Liver (tissue), 9 donors: Measurements from ENCODE around the gene ARHGEF10L. TPM values are rescaled to one million over a fixed set of nuclear protein-coding genes. Genes with fewer than 3 reads are reported as not detected.

ENCODE experiments used
- DNase-seq: peaks from one replicate; pipeline ENCODE4 v3.0.0-alpha.2; 2017; ENCODE audit warnings: low spot score
- H3K27ac ChIP-seq, 2 donors: one replicate each; pipeline ENCODE4 v1.7.0; 2013; ENCODE audit warnings: inconsistent platforms in 2 of 2, low read length in 2 of 2, control low read depth in 1 of 2, low read depth in 1 of 2, mild to moderate bottlenecking in 1 of 2
- H3K27me3 ChIP-seq, 4 donors: one replicate each; pipeline versions ENCODE4 v1.6.1 to v1.7.0; 2013; ENCODE audit warnings: low read length in 3 of 4, inconsistent platforms in 1 of 4, mild to moderate bottlenecking in 1 of 4, moderate library complexity in 1 of 4; ENCODE audit not compliant: control insufficient read depth in 4 of 4, insufficient read depth in 4 of 4
- H3K36me3 ChIP-seq, 4 donors: one replicate each; pipeline versions ENCODE4 v1.6.1 to v1.7.0; 2013; ENCODE audit warnings: low read length in 3 of 4, mild to moderate bottlenecking in 3 of 4, low read depth in 1 of 4, moderate library complexity in 1 of 4; ENCODE audit not compliant: control insufficient read depth in 4 of 4, insufficient read depth in 3 of 4
- H3K4me1 ChIP-seq, 4 donors: one replicate each; pipeline versions ENCODE4 v1.6.1 to v1.7.0; 2013; ENCODE audit warnings: low read length in 3 of 4, mild to moderate bottlenecking in 3 of 4, moderate library complexity in 1 of 4; ENCODE audit not compliant: control insufficient read depth in 4 of 4, insufficient read depth in 4 of 4
- H3K4me3 ChIP-seq, 3 donors: one replicate each; pipeline versions ENCODE4 v1.6.1 to v1.7.0; 2013; ENCODE audit warnings: low read length in 3 of 3, control low read depth in 1 of 3, low read depth in 1 of 3, mild to moderate bottlenecking in 1 of 3
- H3K9ac ChIP-seq, 2 donors: one replicate each; pipeline ENCODE4 v1.7.0; 2013; ENCODE audit warnings: low read length in 2 of 2, mild to moderate bottlenecking in 2 of 2, moderate library complexity in 2 of 2, control low read depth in 1 of 2, low read depth in 1 of 2
- H3K9me3 ChIP-seq, 4 donors: one replicate each; pipeline versions ENCODE4 v1.6.1 to v1.7.0; 2013; ENCODE audit warnings: low read length in 3 of 4; ENCODE audit not compliant: control insufficient read depth in 4 of 4
- EGR1 ChIP-seq, 2 donors: IDR thresholded peaks; 2 replicates each; pipeline ENCODE4 v1.6.1; 2016 to 2018; ENCODE audit warnings: antibody characterized with exemption in 2 of 2, low read depth in 2 of 2
- FOXA1 ChIP-seq: IDR thresholded peaks from 2 replicates; pipeline ENCODE4 v1.6.1; 2016; ENCODE audit warnings: antibody characterized with exemption
- FOXA2 ChIP-seq: IDR thresholded peaks from 2 replicates; pipeline ENCODE4 v1.6.1; 2016; ENCODE audit warnings: antibody characterized with exemption
- GABPA ChIP-seq, 2 donors: IDR thresholded peaks in 1 of 2; conservative IDR thresholded peaks in 1 of 2; 2 replicates each; pipeline ENCODE4 v1.6.1; 2016; ENCODE audit warnings: antibody characterized with exemption in 2 of 2, mild to moderate bottlenecking in 1 of 2, moderate library complexity in 1 of 2
- HNF4A ChIP-seq, 2 donors: conservative IDR thresholded peaks; 2 replicates each; pipeline ENCODE4 v1.6.1; 2016; ENCODE audit warnings: antibody characterized with exemption in 2 of 2, mild to moderate bottlenecking in 2 of 2
- HNF4G ChIP-seq: IDR thresholded peaks from 2 replicates; pipeline ENCODE4 v1.6.1; 2016; ENCODE audit warnings: antibody characterized with exemption
- JUND ChIP-seq, 2 donors: IDR thresholded peaks; 2 replicates each; pipeline ENCODE4 v1.6.1; 2016; ENCODE audit warnings: antibody characterized with exemption in 2 of 2
- NR2F2 ChIP-seq: IDR thresholded peaks from 2 replicates; pipeline ENCODE4 v1.6.1; 2016; ENCODE audit warnings: antibody characterized with exemption
- RAD21 ChIP-seq, 2 donors: IDR thresholded peaks; 2 replicates each; pipeline ENCODE4 v1.6.1; 2016; ENCODE audit warnings: antibody characterized with exemption in 2 of 2, mild to moderate bottlenecking in 2 of 2
- RXRA ChIP-seq, 2 donors: IDR thresholded peaks; 2 replicates each; pipeline ENCODE4 v1.6.1; 2017 to 2018; ENCODE audit warnings: antibody characterized with exemption in 2 of 2, mild to moderate bottlenecking in 1 of 2
- SP1 ChIP-seq: IDR thresholded peaks from 2 replicates; pipeline ENCODE4 v1.6.1; 2018; ENCODE audit warnings: antibody characterized with exemption, mild to moderate bottlenecking
- TAF1 ChIP-seq: conservative IDR thresholded peaks from 2 replicates; pipeline ENCODE4 v1.6.1; 2016; ENCODE audit warnings: antibody characterized with exemption, mild to moderate bottlenecking
- YY1 ChIP-seq: IDR thresholded peaks from 2 replicates; pipeline ENCODE4 v1.6.1; 2016; ENCODE audit warnings: antibody characterized with exemption, mild to moderate bottlenecking
- WGBS: extraction: QIAGEN DNeasy Blood & Tissue Kit; methylation state at CpG from one replicate; pipeline ENCODE4 v1.1.7; 2013; 5-methylcytosine and 5-hydroxymethylcytosine counted together
- polyA plus RNA-seq, 2 donors: library from polyadenylated mRNA; stranded (reverse) in 1 of 2; unstranded in 1 of 2; fragments of 200-250 nt in 1 of 2; fragments of >200 nt in 1 of 2; fragmentation: Nextera tagmentation in 1 of 2; extraction: Ambion mirVana in 1 of 2; gene quantifications; one replicate each; pipeline versions ENCODE4 v1.2.1 to v1.2.3, GENCODE V29; 2013 to 2015
- total RNA-seq, 2 donors: library from RNA; depleted of rRNA; stranded (reverse); fragments of >200 nt; gene quantifications; one replicate each; pipeline ENCODE4 v1.2.3, GENCODE V29; 2014
- TF ChIP-seq, protein P1 (sequence below): fragments of 150-350 bp; IDR thresholded peaks from 2 replicates; pipeline ENCODE4 v1.5.1; 2017; ENCODE audit warnings: improper control_type of control experiment, low read depth, low read length; ENCODE audit not compliant: missing input control
- TF ChIP-seq, protein P2 (sequence below): IDR thresholded peaks from 2 replicates; pipeline ENCODE4 v1.6.1; 2016; ENCODE audit warnings: antibody characterized with exemption
- TF ChIP-seq, protein P3 (sequence below): IDR thresholded peaks from 2 replicates; pipeline ENCODE4 v1.6.1; 2016; ENCODE audit warnings: antibody characterized with exemption, mild to moderate bottlenecking
- TF ChIP-seq, protein P4 (sequence below): IDR thresholded peaks from 2 replicates; pipeline ENCODE4 v1.6.1; 2016; ENCODE audit warnings: antibody characterized with exemption
- TF ChIP-seq, protein P5 (sequence below): IDR thresholded peaks from 2 replicates; pipeline ENCODE4 v1.6.1; 2016; ENCODE audit warnings: antibody characterized with exemption
- donor health status: healthy.
- donor health status: healthy.
- donor health status: healthy.
- donor health status: healthy.
- donor health status: healthy.

ARHGEF10L gene
- total and polyA plus RNA-seq, 4 donors = 26.3 to 169 (median 57.5) TPM

DNA sequence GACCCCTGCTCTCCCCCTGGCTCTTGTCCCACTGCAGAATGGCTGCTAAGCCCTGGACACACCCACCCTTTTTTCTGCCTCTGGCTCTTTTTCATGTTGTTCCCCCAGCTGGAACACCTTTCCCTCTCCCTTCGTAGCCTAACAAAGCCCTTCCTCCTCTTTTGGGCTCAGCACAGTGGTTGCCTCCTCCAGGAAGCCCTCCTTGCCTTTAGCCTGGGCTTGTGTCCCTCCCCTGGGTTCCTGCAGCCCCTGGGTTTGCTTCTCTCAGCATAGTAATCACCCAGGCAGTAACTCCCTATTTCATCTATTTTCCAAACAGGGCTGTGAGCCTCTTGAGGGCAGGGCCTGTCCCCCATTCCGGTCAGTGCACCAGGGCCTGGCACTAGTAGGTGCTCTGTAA is 195.8 kb downstream of the ARHGEF10L start:
- Histone ChIP-seq H3K4me1 (no peaks in the 10 kb centered on the region), H3K27ac (no peak overlapping the region), H3K27me3 (no peaks in the 10 kb centered on the region), H3K4me3 (no peak overlapping the region), H3K36me3 (no peaks in the 10 kb centered on the region), H3K9ac (no peak overlapping the region), H3K9me3 (no peaks in the 10 kb centered on the region)
- DNase-seq = no peak
- WGBS = 88% methylated on average over 2 of the region's 2 CpGs
- no peak for TF ChIP-seq TAF1
- TF ChIP-seq YY1 = no peak
- no peak for TF ChIP-seq RAD21 (IDR thresholded peaks at IDR 0.05)
- TF ChIP-seq, protein P1, sequence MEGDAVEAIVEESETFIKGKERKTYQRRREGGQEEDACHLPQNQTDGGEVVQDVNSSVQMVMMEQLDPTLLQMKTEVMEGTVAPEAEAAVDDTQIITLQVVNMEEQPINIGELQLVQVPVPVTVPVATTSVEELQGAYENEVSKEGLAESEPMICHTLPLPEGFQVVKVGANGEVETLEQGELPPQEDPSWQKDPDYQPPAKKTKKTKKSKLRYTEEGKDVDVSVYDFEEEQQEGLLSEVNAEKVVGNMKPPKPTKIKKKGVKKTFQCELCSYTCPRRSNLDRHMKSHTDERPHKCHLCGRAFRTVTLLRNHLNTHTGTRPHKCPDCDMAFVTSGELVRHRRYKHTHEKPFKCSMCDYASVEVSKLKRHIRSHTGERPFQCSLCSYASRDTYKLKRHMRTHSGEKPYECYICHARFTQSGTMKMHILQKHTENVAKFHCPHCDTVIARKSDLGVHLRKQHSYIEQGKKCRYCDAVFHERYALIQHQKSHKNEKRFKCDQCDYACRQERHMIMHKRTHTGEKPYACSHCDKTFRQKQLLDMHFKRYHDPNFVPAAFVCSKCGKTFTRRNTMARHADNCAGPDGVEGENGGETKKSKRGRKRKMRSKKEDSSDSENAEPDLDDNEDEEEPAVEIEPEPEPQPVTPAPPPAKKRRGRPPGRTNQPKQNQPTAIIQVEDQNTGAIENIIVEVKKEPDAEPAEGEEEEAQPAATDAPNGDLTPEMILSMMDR = no peak
- TF ChIP-seq, protein P2, sequence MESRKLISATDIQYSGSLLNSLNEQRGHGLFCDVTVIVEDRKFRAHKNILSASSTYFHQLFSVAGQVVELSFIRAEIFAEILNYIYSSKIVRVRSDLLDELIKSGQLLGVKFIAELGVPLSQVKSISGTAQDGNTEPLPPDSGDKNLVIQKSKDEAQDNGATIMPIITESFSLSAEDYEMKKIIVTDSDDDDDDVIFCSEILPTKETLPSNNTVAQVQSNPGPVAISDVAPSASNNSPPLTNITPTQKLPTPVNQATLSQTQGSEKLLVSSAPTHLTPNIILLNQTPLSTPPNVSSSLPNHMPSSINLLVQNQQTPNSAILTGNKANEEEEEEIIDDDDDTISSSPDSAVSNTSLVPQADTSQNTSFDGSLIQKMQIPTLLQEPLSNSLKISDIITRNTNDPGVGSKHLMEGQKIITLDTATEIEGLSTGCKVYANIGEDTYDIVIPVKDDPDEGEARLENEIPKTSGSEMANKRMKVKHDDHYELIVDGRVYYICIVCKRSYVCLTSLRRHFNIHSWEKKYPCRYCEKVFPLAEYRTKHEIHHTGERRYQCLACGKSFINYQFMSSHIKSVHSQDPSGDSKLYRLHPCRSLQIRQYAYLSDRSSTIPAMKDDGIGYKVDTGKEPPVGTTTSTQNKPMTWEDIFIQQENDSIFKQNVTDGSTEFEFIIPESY = no peak
- TF ChIP-seq, protein P3, sequence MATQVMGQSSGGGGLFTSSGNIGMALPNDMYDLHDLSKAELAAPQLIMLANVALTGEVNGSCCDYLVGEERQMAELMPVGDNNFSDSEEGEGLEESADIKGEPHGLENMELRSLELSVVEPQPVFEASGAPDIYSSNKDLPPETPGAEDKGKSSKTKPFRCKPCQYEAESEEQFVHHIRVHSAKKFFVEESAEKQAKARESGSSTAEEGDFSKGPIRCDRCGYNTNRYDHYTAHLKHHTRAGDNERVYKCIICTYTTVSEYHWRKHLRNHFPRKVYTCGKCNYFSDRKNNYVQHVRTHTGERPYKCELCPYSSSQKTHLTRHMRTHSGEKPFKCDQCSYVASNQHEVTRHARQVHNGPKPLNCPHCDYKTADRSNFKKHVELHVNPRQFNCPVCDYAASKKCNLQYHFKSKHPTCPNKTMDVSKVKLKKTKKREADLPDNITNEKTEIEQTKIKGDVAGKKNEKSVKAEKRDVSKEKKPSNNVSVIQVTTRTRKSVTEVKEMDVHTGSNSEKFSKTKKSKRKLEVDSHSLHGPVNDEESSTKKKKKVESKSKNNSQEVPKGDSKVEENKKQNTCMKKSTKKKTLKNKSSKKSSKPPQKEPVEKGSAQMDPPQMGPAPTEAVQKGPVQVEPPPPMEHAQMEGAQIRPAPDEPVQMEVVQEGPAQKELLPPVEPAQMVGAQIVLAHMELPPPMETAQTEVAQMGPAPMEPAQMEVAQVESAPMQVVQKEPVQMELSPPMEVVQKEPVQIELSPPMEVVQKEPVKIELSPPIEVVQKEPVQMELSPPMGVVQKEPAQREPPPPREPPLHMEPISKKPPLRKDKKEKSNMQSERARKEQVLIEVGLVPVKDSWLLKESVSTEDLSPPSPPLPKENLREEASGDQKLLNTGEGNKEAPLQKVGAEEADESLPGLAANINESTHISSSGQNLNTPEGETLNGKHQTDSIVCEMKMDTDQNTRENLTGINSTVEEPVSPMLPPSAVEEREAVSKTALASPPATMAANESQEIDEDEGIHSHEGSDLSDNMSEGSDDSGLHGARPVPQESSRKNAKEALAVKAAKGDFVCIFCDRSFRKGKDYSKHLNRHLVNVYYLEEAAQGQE = no peak
- TF ChIP-seq SP1 = no peak
- TF ChIP-seq HNF4A (conservative IDR thresholded peaks at IDR 0.05) = no peak
- no peak for TF ChIP-seq RXRA (IDR thresholded peaks at IDR 0.05)
- TF ChIP-seq, protein P4, sequence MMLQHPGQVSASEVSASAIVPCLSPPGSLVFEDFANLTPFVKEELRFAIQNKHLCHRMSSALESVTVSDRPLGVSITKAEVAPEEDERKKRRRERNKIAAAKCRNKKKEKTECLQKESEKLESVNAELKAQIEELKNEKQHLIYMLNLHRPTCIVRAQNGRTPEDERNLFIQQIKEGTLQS = no peak
- TF ChIP-seq FOXA1 = no peak
- TF ChIP-seq EGR1 (IDR thresholded peaks at IDR 0.05; ENCODE audit: low read depth in 2 of 2) = no peak
- TF ChIP-seq JUND (IDR thresholded peaks at IDR 0.05) = no peak
- no peak for TF ChIP-seq NR2F2
- TF ChIP-seq, protein P5, sequence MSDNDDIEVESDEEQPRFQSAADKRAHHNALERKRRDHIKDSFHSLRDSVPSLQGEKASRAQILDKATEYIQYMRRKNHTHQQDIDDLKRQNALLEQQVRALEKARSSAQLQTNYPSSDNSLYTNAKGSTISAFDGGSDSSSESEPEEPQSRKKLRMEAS = no peak
- TF ChIP-seq FOXA2 = no peak
- TF ChIP-seq HNF4G = no peak
- no peak for TF ChIP-seq GABPA (IDR thresholded peaks at IDR 0.05 in 1 of 2, conservative IDR thresholded peaks at IDR 0.05 in 1 of 2)
